IMR-90 (cell line): ENCODE results near the gene WIPI1. TPM values are rescaled to one million over a fixed set of nuclear protein-coding genes. Genes with fewer than 3 reads are reported as not detected.

Experiments
- ATAC-seq: fragments of 200-7000 bp; cut with Tn5 transposase; 2 replicates; pipeline ENCODE4 v1.9.1; 2020; ENCODE audit warnings: low read depth, mild to moderate bottlenecking, moderate library complexity
- BruUV-seq: library from RNA; stranded (reverse); fragments of 400-500 nt; replicated peaks from 2 replicates; lab custom pipeline; 2021; lab: Mats Ljungman, UMichigan
- CTCF ChIA-PET: fragments of 300-600 bp; formaldehyde crosslinking; extraction: SDS; loops from one replicate; lab custom pipeline; 2021; ENCODE audit warnings: antibody characterized with exemption; lab: Yijun Ruan, JAX
- POLR2A ChIA-PET: fragments of 300-600 bp; sonication (Branson Sonifier 250); formaldehyde crosslinking; loops from one replicate; lab custom pipeline; 2022; ENCODE audit warnings: antibody characterized with exemption; ENCODE audit not compliant: unreplicated experiment; lab: Charles Lee
- DNase-seq: peaks from one replicate; pipeline ENCODE4 v3.0.0; 2013
- H2AFZ ChIP-seq: replicated peaks from 2 replicates; pipeline ENCODE3; 2013; ENCODE audit warnings: low read length, mild to moderate bottlenecking; ENCODE audit not compliant: poor library complexity
- H2AK5ac ChIP-seq: 2 replicates; pipeline ENCODE4 v1.6.1; 2013; ENCODE audit warnings: low read depth, low read length, inconsistent platforms
- H2AK9ac ChIP-seq: replicated peaks from 2 replicates; pipeline ENCODE3; 2013; ENCODE audit warnings: mild to moderate bottlenecking, low read depth, low read length, moderate library complexity; ENCODE audit not compliant: poor library complexity
- H2BK120ac ChIP-seq: 2 replicates; pipeline ENCODE4 v1.6.1; 2013; ENCODE audit warnings: low read depth, low read length, inconsistent platforms
- H2BK15ac ChIP-seq: 3 replicates; pipeline ENCODE4 v1.6.1; 2013; ENCODE audit warnings: low read depth, low read length, inconsistent platforms
- H2BK20ac ChIP-seq: 2 replicates; pipeline ENCODE4 v1.6.1; 2013; ENCODE audit warnings: low read depth, mild to moderate bottlenecking, inconsistent platforms, low read length, moderate library complexity
- H2BK5ac ChIP-seq: 2 replicates; pipeline ENCODE4 v1.6.1; 2013; ENCODE audit warnings: mild to moderate bottlenecking, low read depth, low read length, inconsistent platforms; ENCODE audit not compliant: poor library complexity, severe bottlenecking
- H3K14ac ChIP-seq: replicated peaks from 2 replicates; pipeline ENCODE4 v1.6.1; 2013; ENCODE audit warnings: low read depth, low read length, inconsistent platforms
- H3K18ac ChIP-seq: 2 replicates; pipeline ENCODE4 v1.6.1; 2013; ENCODE audit warnings: low read depth, low read length, control low read depth
- H3K23ac ChIP-seq: 2 replicates; pipeline ENCODE4 v1.6.1; 2013; ENCODE audit warnings: low read depth, low read length, inconsistent platforms
- H3K27ac ChIP-seq: 2 replicates; pipeline ENCODE4 v1.5.1; 2013; ENCODE audit warnings: mild to moderate bottlenecking, control low read depth, low read length; ENCODE audit not compliant: insufficient read depth
- H3K27me3 ChIP-seq: 2 replicates; pipeline ENCODE4 v1.6.1; 2013; ENCODE audit warnings: low read length; ENCODE audit not compliant: control insufficient read depth, insufficient read depth
- H3K36me3 ChIP-seq: 2 replicates; pipeline ENCODE4 v1.6.1; 2013; ENCODE audit warnings: low read length, mixed read lengths; ENCODE audit not compliant: control insufficient read depth, insufficient read depth
- H3K4ac ChIP-seq: 2 replicates; pipeline ENCODE4 v1.6.1; 2013; ENCODE audit warnings: low read depth, low read length, inconsistent platforms
- H3K4me1 ChIP-seq: 2 replicates; pipeline ENCODE4 v1.6.1; 2013; ENCODE audit warnings: low read length, mixed read lengths; ENCODE audit not compliant: control insufficient read depth, insufficient read depth
- H3K4me2 ChIP-seq: 2 replicates; pipeline ENCODE4 v1.6.1; 2013; ENCODE audit warnings: low read depth, mild to moderate bottlenecking, control low read depth, low read length, moderate library complexity
- H3K4me3 ChIP-seq: 2 replicates; pipeline ENCODE4 v1.5.1; 2013; ENCODE audit warnings: low read depth, mild to moderate bottlenecking, control low read depth, low read length, moderate library complexity; ENCODE audit not compliant: insufficient read depth
- H3K56ac ChIP-seq: 2 replicates; pipeline ENCODE4 v1.6.1; 2013; ENCODE audit warnings: low read length, inconsistent platforms; ENCODE audit not compliant: insufficient read depth; ENCODE audit errors: extremely low read depth
- H3K79me1 ChIP-seq, 2 experiments: 2 replicates each; pipeline ENCODE4 v1.6.1; 2013; ENCODE audit warnings: low read length in 2 of 2, inconsistent platforms in 1 of 2, low read depth in 1 of 2
- H3K9ac ChIP-seq: 2 replicates; pipeline ENCODE4 v1.6.1; 2013; ENCODE audit warnings: low read depth, low read length, control low read depth
- H3K9me1 ChIP-seq: 2 replicates; pipeline ENCODE4 v1.6.1; 2013; ENCODE audit warnings: low read length, inconsistent platforms; ENCODE audit not compliant: insufficient read depth
- H3K9me3 ChIP-seq: 2 replicates; pipeline ENCODE4 v1.6.1; 2013; ENCODE audit warnings: low read length; ENCODE audit not compliant: control insufficient read depth, insufficient read depth
- H4K20me1 ChIP-seq: 2 replicates; pipeline ENCODE4 v1.6.1; 2013; ENCODE audit warnings: low read length, inconsistent platforms; ENCODE audit not compliant: insufficient read depth
- H4K5ac ChIP-seq: 2 replicates; pipeline ENCODE4 v1.6.1; 2013; ENCODE audit warnings: mild to moderate bottlenecking, low read depth, low read length, control low read depth
- H4K8ac ChIP-seq, 2 experiments: 2 replicates each; pipeline ENCODE4 v1.6.1; 2013; ENCODE audit warnings: low read depth in 2 of 2, low read length in 2 of 2, control low read depth in 1 of 2, inconsistent platforms in 1 of 2
- H4K91ac ChIP-seq: 2 replicates; pipeline ENCODE4 v1.6.1; 2013; ENCODE audit warnings: low read depth, low read length, inconsistent platforms; ENCODE audit not compliant: insufficient read depth
- BHLHE40 ChIP-seq: fragments of 150-350 bp; IDR thresholded peaks from 2 replicates; pipeline ENCODE4 v1.6.1; 2016; ENCODE audit warnings: mild to moderate bottlenecking, low read depth, low read length
- CEBPB ChIP-seq: IDR thresholded peaks from 2 replicates; pipeline ENCODE4 v1.6.1; 2012; ENCODE audit warnings: low read depth, low read length, improper control_type of control experiment
- CHD1 ChIP-seq: IDR thresholded peaks from 2 replicates; pipeline ENCODE4 v1.6.1; 2012; ENCODE audit warnings: low read depth, low read length, improper control_type of control experiment
- FOS ChIP-seq: fragments of 150-350 bp; IDR thresholded peaks from 2 replicates; pipeline ENCODE4 v1.6.1; 2016; ENCODE audit warnings: low read depth, low read length
- MAFK ChIP-seq: IDR thresholded peaks from 2 replicates; pipeline ENCODE4 v1.6.1; 2012; ENCODE audit warnings: low read depth, low read length, improper control_type of control experiment
- MAZ ChIP-seq: IDR thresholded peaks from 2 replicates; pipeline ENCODE4 v1.6.1; 2012; ENCODE audit warnings: low read depth, mild to moderate bottlenecking, low read length, improper control_type of control experiment, moderate library complexity, borderline replicate concordance
- MXI1 ChIP-seq: IDR thresholded peaks from 2 replicates; pipeline ENCODE4 v1.6.1; 2012; ENCODE audit warnings: low read depth, mild to moderate bottlenecking, low read length, moderate library complexity, borderline replicate concordance
- NFE2L2 ChIP-seq: fragments of 150-350 bp; IDR thresholded peaks from 2 replicates; pipeline ENCODE4 v1.6.1; 2016; ENCODE audit warnings: low read depth, mild to moderate bottlenecking, low read length
- POLR2A ChIP-seq: IDR thresholded peaks from 2 replicates; pipeline ENCODE4 v1.6.1; 2012; ENCODE audit warnings: mild to moderate bottlenecking, low read depth, low read length
- RAD21 ChIP-seq: IDR thresholded peaks from 2 replicates; pipeline ENCODE4 v1.6.1; 2012; ENCODE audit warnings: low read length, improper control_type of control experiment
- RFX5 ChIP-seq: IDR thresholded peaks from 2 replicates; pipeline ENCODE4 v1.8.0; 2012; ENCODE audit warnings: low read depth, mild to moderate bottlenecking, low read length, moderate library complexity
- SMC3 ChIP-seq: fragments of 150-350 bp; IDR thresholded peaks from 2 replicates; pipeline ENCODE4 v1.6.1; 2016; ENCODE audit warnings: low read depth, mild to moderate bottlenecking, antibody characterized with exemption, low read length, moderate library complexity
- USF2 ChIP-seq: fragments of 150-350 bp; IDR thresholded peaks from 2 replicates; pipeline ENCODE4 v1.6.1; 2017; ENCODE audit warnings: mild to moderate bottlenecking, antibody characterized with exemption, low read length, low read depth
- WGBS, 2 experiments: methylation state at CpG; one replicate each; pipeline versions ENCODE4 v1.1.5 to v1.1.7; 2013; ENCODE audit warnings: missing lambda C conversion rate in 2 of 2; ENCODE audit not compliant: insufficient read length in 1 of 2; ENCODE audit errors: extremely low coverage in 2 of 2; 5-methylcytosine and 5-hydroxymethylcytosine counted together
- dilution Hi-C: fragments of 300-500 bp; cut with HindIII; formaldehyde crosslinking; loops from one replicate; pipeline ENCODE4 v1.14.3; 2018; ENCODE audit warnings: low sequenced_read_pairs; ENCODE audit not compliant: unreplicated experiment
- in situ Hi-C: fragments of 300-500 bp; cut with MboI; formaldehyde crosslinking; loops from 3 replicates; pipeline ENCODE4 v1.14.3; 2019; ENCODE audit warnings: low sequenced_read_pairs, inconsistent platforms, mixed read lengths
- intact Hi-C: fragments of 100-400 bp; cut with micrococcal nuclease; formaldehyde crosslinking; loops from 2 replicates; pipeline ENCODE4 v1.10.0; 2022
- polyA plus RNA-seq, 3 experiments: library from polyadenylated mRNA; depleted of rRNA; stranded (reverse); fragments of >200 nt; gene quantifications; 2 replicates each; pipeline ENCODE4 v1.2.3, GENCODE V29; 2012; ENCODE audit warnings: low replicate concordance in 1 of 3
- total RNA-seq: library from RNA; depleted of rRNA; stranded (reverse); fragments of >200 nt; gene quantifications from 2 replicates; pipeline ENCODE4 v1.2.3, GENCODE V29; 2012
- TF ChIP-seq, protein P1 (sequence below): conservative IDR thresholded peaks from 2 replicates; pipeline ENCODE4 v1.5.1; 2012; ENCODE audit warnings: mild to moderate bottlenecking, low read depth, low read length, improper control_type of control experiment
- TF ChIP-seq, protein P2 (sequence below): fragments of 150-350 bp; IDR thresholded peaks from 2 replicates; pipeline ENCODE4 v1.6.1; 2016; ENCODE audit warnings: low read depth, mild to moderate bottlenecking, low read length, moderate library complexity, borderline replicate concordance

Gene WIPI1
- total and polyA plus RNA-seq, 2 of the 4 experiments (the other 2 are of a cell fraction) = 78.6 to 129 TPM

- no peaks in the 10 kb centered on the region for H3K79me1 ChIP-seq
- peaks cover 66% of the 10 kb centered on the region for H3K36me3 ChIP-seq
- no TSS peak for BruUV-seq
- H3K9me3 ChIP-seq = no peaks in the 10 kb centered on the region
- no peak overlapping the region for H2BK5ac ChIP-seq
- no peaks in the 10 kb centered on the region for H3K27me3 ChIP-seq
- ATAC-seq = no peak
- WGBS, 2 experiments = 100% methylated on average over 1 of the region's 12 CpGs; no CpG with 5 or more reads in 1 of the 2 experiments
- TF ChIP-seq FOS (no peak), RFX5 (no peak), POLR2A (no peak), BHLHE40 (no peak), MAFK (no peak), NFE2L2 (no peak), USF2 (no peak), SMC3 (no peak), CEBPB (no peak), MXI1 (no peak), MAZ (no peak), RAD21 (no peak), CHD1 (no peak)
- TF ChIP-seq, protein P1, sequence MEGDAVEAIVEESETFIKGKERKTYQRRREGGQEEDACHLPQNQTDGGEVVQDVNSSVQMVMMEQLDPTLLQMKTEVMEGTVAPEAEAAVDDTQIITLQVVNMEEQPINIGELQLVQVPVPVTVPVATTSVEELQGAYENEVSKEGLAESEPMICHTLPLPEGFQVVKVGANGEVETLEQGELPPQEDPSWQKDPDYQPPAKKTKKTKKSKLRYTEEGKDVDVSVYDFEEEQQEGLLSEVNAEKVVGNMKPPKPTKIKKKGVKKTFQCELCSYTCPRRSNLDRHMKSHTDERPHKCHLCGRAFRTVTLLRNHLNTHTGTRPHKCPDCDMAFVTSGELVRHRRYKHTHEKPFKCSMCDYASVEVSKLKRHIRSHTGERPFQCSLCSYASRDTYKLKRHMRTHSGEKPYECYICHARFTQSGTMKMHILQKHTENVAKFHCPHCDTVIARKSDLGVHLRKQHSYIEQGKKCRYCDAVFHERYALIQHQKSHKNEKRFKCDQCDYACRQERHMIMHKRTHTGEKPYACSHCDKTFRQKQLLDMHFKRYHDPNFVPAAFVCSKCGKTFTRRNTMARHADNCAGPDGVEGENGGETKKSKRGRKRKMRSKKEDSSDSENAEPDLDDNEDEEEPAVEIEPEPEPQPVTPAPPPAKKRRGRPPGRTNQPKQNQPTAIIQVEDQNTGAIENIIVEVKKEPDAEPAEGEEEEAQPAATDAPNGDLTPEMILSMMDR = no peak
- TF ChIP-seq, protein P2, sequence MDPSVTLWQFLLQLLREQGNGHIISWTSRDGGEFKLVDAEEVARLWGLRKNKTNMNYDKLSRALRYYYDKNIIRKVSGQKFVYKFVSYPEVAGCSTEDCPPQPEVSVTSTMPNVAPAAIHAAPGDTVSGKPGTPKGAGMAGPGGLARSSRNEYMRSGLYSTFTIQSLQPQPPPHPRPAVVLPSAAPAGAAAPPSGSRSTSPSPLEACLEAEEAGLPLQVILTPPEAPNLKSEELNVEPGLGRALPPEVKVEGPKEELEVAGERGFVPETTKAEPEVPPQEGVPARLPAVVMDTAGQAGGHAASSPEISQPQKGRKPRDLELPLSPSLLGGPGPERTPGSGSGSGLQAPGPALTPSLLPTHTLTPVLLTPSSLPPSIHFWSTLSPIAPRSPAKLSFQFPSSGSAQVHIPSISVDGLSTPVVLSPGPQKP = no peak
- H3K14ac ChIP-seq = no peak overlapping the region
- POLR2A ChIA-PET = no interaction called here
- H2AK5ac ChIP-seq = no peak overlapping the region
- H3K4me3 ChIP-seq = no peak overlapping the region
- dilution Hi-C loops (no loop called here), in situ Hi-C loops (no loop called here), intact Hi-C loops (no loop called here)
- no peak overlapping the region for H3K9ac ChIP-seq
- H3K4me2 ChIP-seq = no peak overlapping the region
- no peak overlapping the region for H3K56ac ChIP-seq
- no peak overlapping the region for H3K27ac ChIP-seq
- no peaks in the 10 kb centered on the region; the same call in 1 of the 2 replicates for H3K9me1 ChIP-seq
- H3K18ac ChIP-seq = no peak overlapping the region
- no peaks in the 10 kb centered on the region for H4K20me1 ChIP-seq
- CTCF ChIA-PET = interaction anchor here (1.4 kb wide), 1 partner anchor 10 kb away, joined by 3 read pairs; no protein-coding TSS in a partner anchor
- no peak overlapping the region for H4K91ac ChIP-seq
- H2AFZ ChIP-seq = no peak overlapping the region
- H4K5ac ChIP-seq = no peak overlapping the region
- DNase-seq = no peak
- no peak overlapping the region for H3K4ac ChIP-seq
- no peak overlapping the region for H2BK15ac ChIP-seq
- H4K8ac ChIP-seq = no peak overlapping the region
- H3K4me1 ChIP-seq = no peaks in the 10 kb centered on the region
- no peak overlapping the region for H2BK20ac ChIP-seq
- no peak overlapping the region for H3K23ac ChIP-seq
- H2AK9ac ChIP-seq = no peak overlapping the region
- H2BK120ac ChIP-seq = no peak overlapping the region
Measured at GRCh38 chr17:68425979-68426378, 31.3 kb downstream of the WIPI1 start.
